Measurements from ENCODE around the gene HINT1.
"Not testable (repeated sequence)": the region's sequence is repeated elsewhere in the genome, so short reads cannot be mapped to it uniquely, and the experiment has no call there.

Gene HINT1

DNA sequence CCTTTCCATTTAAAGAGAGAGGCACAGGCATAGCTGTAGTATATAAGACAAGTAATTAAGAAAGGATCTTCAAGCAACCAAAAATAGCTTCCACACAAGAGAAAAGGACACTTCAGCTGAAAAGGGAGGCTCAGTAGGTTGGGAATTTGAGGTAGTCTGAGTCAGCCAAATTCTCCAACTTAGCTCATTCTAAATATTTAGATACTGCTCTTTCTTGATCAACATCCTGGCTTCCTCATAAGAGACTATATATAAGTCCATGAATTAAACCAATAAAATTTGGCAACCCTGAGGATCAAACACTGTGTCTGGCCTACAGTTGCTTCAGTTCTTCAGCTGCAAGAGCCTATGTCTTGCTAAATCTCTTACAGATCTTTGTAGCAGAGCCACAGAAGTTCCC lies 17.8 kb downstream of the HINT1 start:
- Mint-ChIP-seq H3K36me3 (ENCODE audit: low read depth) (no peaks in the 10 kb centered on the region), H3K27me3 (ENCODE audit: low read depth) (no peaks in the 10 kb centered on the region), H3K4me1 (no peaks in the 10 kb centered on the region), H3K4me3 (no peak overlapping the region), H3K27ac (no peak overlapping the region), H3K9me3 (no peaks in the 10 kb centered on the region)
- TF ChIP-seq, protein P1, sequence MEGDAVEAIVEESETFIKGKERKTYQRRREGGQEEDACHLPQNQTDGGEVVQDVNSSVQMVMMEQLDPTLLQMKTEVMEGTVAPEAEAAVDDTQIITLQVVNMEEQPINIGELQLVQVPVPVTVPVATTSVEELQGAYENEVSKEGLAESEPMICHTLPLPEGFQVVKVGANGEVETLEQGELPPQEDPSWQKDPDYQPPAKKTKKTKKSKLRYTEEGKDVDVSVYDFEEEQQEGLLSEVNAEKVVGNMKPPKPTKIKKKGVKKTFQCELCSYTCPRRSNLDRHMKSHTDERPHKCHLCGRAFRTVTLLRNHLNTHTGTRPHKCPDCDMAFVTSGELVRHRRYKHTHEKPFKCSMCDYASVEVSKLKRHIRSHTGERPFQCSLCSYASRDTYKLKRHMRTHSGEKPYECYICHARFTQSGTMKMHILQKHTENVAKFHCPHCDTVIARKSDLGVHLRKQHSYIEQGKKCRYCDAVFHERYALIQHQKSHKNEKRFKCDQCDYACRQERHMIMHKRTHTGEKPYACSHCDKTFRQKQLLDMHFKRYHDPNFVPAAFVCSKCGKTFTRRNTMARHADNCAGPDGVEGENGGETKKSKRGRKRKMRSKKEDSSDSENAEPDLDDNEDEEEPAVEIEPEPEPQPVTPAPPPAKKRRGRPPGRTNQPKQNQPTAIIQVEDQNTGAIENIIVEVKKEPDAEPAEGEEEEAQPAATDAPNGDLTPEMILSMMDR (IDR thresholded peaks at IDR 0.05; ENCODE audit: unreplicated experiment in 3 of 3), result no peak

DNA sequence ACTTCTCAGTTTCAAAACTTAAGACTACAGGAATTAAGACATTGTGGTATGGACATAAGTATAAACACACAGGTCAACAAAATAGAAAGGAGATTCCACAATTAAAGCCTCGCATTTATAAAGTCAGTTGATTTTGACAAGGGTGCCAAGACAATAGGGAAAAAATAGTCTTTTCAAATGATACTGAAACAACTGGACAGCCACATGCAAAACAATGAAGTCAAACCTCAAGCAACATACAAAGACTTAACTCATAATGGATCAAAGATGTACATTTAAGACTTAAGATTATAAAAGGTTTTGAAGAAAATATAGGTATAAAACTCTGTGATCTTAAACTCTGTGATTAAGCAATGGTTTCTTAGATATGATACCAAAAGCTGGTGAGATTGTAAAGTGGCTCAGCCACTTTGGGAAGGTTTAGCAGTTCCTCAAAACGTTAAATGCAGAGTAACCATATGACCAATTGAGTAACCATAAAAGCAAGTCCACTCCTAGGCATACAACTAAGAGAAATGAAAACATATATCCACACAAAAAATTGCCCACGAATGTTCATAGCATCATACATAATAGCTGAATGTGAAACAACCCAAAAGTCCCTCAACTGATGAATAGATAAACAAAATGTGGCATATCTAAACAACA lies 22.0 kb downstream of the HINT1 start:
- peaks cover 4% of the 10 kb centered on the region for H3K36me3 Mint-ChIP-seq (ENCODE audit: low read depth)
- TF ChIP-seq, protein P1 (IDR thresholded peaks at IDR 0.05; ENCODE audit: unreplicated experiment in 3 of 3), result no peak
- no peaks in the 10 kb centered on the region for H3K27me3 Mint-ChIP-seq (ENCODE audit: low read depth)
- H3K9me3 Mint-ChIP-seq, result peaks cover 8% of the 10 kb centered on the region
- H3K4me1 Mint-ChIP-seq, result no peaks in the 10 kb centered on the region
- no peak overlapping the region for H3K27ac Mint-ChIP-seq
- H3K4me3 Mint-ChIP-seq, result no peak overlapping the region

DNA sequence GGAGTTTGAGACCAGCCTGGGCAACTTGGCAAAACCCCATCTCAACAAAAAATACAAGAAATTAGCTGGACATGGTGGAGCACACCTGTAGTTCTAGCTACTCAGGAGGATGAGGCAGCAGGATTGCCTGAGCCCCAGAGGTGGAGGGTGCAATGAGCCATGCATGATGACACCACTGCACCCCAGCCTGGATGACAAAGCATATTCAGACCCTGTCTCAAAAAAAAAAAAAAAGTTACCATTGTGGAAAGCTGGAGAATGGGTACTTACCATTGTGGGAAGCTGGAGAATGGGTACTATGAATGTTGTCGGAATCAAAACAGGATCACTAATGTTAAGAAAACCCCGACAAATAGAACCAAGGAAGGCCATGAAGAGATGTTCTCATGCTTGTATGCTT lies 25.7 kb downstream of the HINT1 start:
- H3K9me3 Mint-ChIP-seq, result peaks cover 20% of the 10 kb centered on the region
- no peaks in the 10 kb centered on the region for H3K27me3 Mint-ChIP-seq (ENCODE audit: low read depth)
- no peak overlapping the region for H3K27ac Mint-ChIP-seq
- peaks cover 4% of the 10 kb centered on the region for H3K36me3 Mint-ChIP-seq (ENCODE audit: low read depth)
- TF ChIP-seq, protein P1 (IDR thresholded peaks at IDR 0.05; ENCODE audit: unreplicated experiment in 3 of 3), result no peak
- H3K4me3 Mint-ChIP-seq, result no peak overlapping the region
- H3K4me1 Mint-ChIP-seq, result no peaks in the 10 kb centered on the region

DNA sequence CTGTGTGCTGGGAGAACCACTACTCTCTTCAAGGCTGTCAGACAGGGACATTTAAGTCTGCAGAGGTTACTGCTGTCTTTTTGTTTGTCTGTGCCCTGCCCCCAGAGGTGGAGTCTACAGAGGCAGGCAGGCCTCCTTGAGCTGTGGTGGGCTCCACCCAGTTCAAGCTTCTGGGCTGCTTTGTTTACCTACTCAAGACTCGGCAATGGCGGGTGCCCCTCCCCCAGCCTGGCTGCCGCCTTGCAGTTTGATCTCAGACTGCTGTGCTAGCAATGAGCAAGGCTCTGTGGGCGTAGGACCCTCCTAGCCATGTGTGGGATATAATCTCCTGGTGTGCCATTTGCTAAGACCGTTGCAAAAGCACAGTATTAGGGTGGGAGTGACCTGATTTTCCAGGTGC lies 26.6 kb downstream of the HINT1 start:
- not testable (repeated sequence) for H3K27me3 Mint-ChIP-seq (ENCODE audit: low read depth); H3K4me3 Mint-ChIP-seq; H3K27ac Mint-ChIP-seq; H3K36me3 Mint-ChIP-seq (ENCODE audit: low read depth); H3K4me1 Mint-ChIP-seq
- H3K9me3 Mint-ChIP-seq, result peaks cover 20% of the 10 kb centered on the region

DNA sequence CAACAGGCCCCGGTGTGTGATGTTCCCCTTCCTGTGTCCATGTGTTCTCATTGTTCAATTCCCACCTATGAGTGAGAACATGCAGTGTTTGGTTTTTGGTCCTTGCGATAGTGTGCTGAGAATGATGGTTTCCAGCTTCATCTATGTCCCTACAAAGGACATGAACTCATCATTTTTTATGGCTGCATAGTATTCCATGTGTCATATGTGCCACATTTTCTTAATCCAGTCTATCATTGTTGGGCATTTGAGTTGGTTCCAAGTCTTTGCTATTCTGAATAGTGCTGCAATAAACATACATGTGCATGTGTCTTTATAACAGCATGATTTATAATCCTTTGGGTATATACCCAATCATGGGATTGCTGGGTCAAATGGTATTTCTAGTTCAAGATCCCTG lies 32.0 kb downstream of the HINT1 start:
- not testable (repeated sequence) for H3K36me3 Mint-ChIP-seq (ENCODE audit: low read depth); H3K27me3 Mint-ChIP-seq (ENCODE audit: low read depth); H3K4me1 Mint-ChIP-seq; H3K27ac Mint-ChIP-seq; H3K4me3 Mint-ChIP-seq
- peaks cover 15% of the 10 kb centered on the region for H3K9me3 Mint-ChIP-seq

DNA sequence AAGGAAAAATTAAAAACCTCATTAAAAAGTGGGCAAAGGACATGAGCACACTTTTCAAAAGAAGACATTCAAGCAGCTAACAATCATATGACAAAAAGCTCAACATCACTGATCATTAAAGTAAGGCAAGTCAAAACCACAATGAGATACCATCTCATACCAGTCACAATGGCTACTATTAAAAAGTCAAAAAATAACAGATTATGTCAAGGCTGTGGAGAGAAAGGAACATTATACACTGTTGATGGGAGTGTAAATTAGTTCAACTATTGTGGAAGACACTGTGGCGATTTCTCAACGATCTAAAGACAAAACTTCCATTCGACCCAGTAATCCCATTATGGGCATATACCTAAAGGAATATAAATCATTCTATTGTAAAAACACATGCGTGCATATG lies 35.8 kb downstream of the HINT1 start:
- Mint-ChIP-seq H3K9me3 (peaks cover 30% of the 10 kb centered on the region), H3K27ac (no peak overlapping the region), H3K36me3 (ENCODE audit: low read depth) (no peaks in the 10 kb centered on the region), H3K4me1 (no peaks in the 10 kb centered on the region), H3K4me3 (no peak overlapping the region), H3K27me3 (ENCODE audit: low read depth) (no peaks in the 10 kb centered on the region)
- TF ChIP-seq, protein P1 (IDR thresholded peaks at IDR 0.05; ENCODE audit: unreplicated experiment in 3 of 3), result no peak

DNA sequence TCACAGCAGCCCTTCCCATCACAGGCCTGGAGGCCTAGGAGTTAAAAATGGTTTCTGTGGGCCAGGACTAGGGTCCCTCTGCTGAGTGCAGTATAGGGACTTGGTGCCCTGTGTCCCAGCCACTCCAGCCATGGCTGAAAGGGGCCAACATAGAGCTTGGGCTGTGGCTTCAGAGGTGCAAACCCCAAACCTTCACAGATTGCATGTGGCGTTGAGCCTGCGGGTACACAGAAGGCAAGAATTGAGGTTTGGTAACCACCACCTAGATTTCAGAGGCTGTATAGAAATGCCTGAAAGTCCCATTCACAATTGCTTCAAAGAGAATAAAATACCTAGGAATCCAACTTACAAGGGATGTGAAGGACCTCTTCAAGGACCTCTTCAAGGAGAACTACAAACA lies 37.8 kb downstream of the HINT1 start:
- H3K4me1 Mint-ChIP-seq; H3K27ac Mint-ChIP-seq; H3K36me3 Mint-ChIP-seq (ENCODE audit: low read depth); H3K4me3 Mint-ChIP-seq; H3K27me3 Mint-ChIP-seq (ENCODE audit: low read depth): not testable (repeated sequence)
- H3K9me3 Mint-ChIP-seq, result peaks cover 33% of the 10 kb centered on the region

Measured in nephron (organoid).